Lower leg skin (tissue), 3 donors: Measurements from ENCODE around the gene LOXL3.

ENCODE experiments used
- CTCF ChIP-seq, 3 donors: fragments of 450-650 bp; IDR thresholded peaks; one replicate each; pipeline ENCODE4 v1.5.1; 2016; ENCODE audit warnings: antibody characterized with exemption in 3 of 3, mild to moderate bottlenecking in 3 of 3, moderate library complexity in 2 of 3
- POLR2A ChIP-seq, 2 donors: fragments of 450-650 bp; IDR thresholded peaks; one replicate each; pipeline ENCODE4 v1.6.1; 2016 to 2017; ENCODE audit warnings: antibody characterized with exemption in 2 of 2, mild to moderate bottlenecking in 1 of 2, moderate library complexity in 1 of 2

GRCh38 chr2:74581463-74581862 is 27.7 kb upstream of the LOXL3 start:
- TF ChIP-seq CTCF (IDR thresholded peaks at IDR 0.05) (no peak), POLR2A (IDR thresholded peaks at IDR 0.05) (no peak)
